ENCODE data around the gene BBOF1. TPM values are rescaled to one million over a fixed set of nuclear protein-coding genes. Genes with fewer than 3 reads are reported as not detected.

The BBOF1 gene
- total and polyA plus RNA-seq, 2 of the 8 experiments (the other 6 are each of a cell fraction or from before 2014, with no cell fraction given): 0.26 to 0.60 TPM

GRCh38 chr14:73998726-73999125 lies 20.4 kb upstream of the BBOF1 start (continued):
- no peak for TF ChIP-seq CHD7 (IDR thresholded peaks at IDR 0.05; ENCODE audit: insufficient replicate concordance, low read length)
